ENCODE results near the gene CDCA8.

- TF ChIP-seq CTCF (IDR thresholded peaks at IDR 0.05; ENCODE audit: extremely low read depth in 1 of 2, insufficient read depth in 1 of 2, low read depth in 1 of 2, low read length in 2 of 2) (no peak), POLR2A (IDR thresholded peaks at IDR 0.05; ENCODE audit: low read depth, low read length) (no peak), POLR2AphosphoS5 (IDR thresholded peaks at IDR 0.05; ENCODE audit: insufficient read depth, low read depth, low read length) (no peak), EZH2 (IDR thresholded peaks at IDR 0.05; ENCODE audit: borderline replicate concordance, low read depth, low read length, severe bottlenecking) (no peak), MYC (IDR thresholded peaks at IDR 0.05; ENCODE audit: low read depth, low read length) (no peak), JUN (IDR thresholded peaks at IDR 0.05; ENCODE audit: borderline replicate concordance, insufficient read depth, insufficient read length, low read depth) (no peak)
- TF ChIP-seq, protein P1, sequence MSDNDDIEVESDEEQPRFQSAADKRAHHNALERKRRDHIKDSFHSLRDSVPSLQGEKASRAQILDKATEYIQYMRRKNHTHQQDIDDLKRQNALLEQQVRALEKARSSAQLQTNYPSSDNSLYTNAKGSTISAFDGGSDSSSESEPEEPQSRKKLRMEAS (IDR thresholded peaks at IDR 0.05; ENCODE audit: insufficient read depth, insufficient read length), result no peak
These were observed 6.6 kb upstream of the CDCA8 start for GRCh38 chr1:37685722-37686121.

Data from endothelial cell of umbilical vein (primary cell).